ENCODE measurements around the gene NIPBL.

- TF ChIP-seq POLR2A (IDR thresholded peaks at IDR 0.05; ENCODE audit: control extremely low read depth in 1 of 2, low read depth in 2 of 2, low read length in 2 of 2), result no peak
- no peak for TF ChIP-seq CTCF (IDR thresholded peaks at IDR 0.05; ENCODE audit: control extremely low read depth in 1 of 3, insufficient read depth in 1 of 3, low read depth in 1 of 3, low read length in 3 of 3)
- TF ChIP-seq TCF12 (IDR thresholded peaks at IDR 0.05; ENCODE audit: low read depth, low read length), result no peak
- no peak for TF ChIP-seq ZNF274 (IDR thresholded peaks at IDR 0.05; ENCODE audit: borderline replicate concordance, extremely low read depth, low read length)
These were observed 1.3 kb upstream of the NIPBL start for GRCh38 chr5:36875051-36875789.

Data from H1 (cell line).